GM19468 (cell line): ENCODE results near the gene DLG3.
A peak's percentile ranks its signal among the peaks of the same experiment; 100 is the strongest.

Experiments
- ATAC-seq: cut with Tn5 transposase; IDR thresholded peaks from one replicate; pipeline ENCODE4 v1.9.1; 2021; ENCODE audit warnings: mild to moderate bottlenecking, moderate library complexity, moderate number of reproducible peaks; ENCODE audit not compliant: unreplicated experiment; ENCODE audit errors: extremely low read depth

DLG3 gene

GRCh38 chrX:70470850-70471289 lies 26.2 kb downstream of the DLG3 start:
- ATAC-seq: peak; percentile 51

GRCh38 chrX:70476166-70476933 lies 31.7 kb downstream of the DLG3 start:
- no peak for ATAC-seq

- ATAC-seq: no peak
Observed at GRCh38 chrX:70476934-70477733, 32.5 kb downstream of the DLG3 start.

GRCh38 chrX:70477734-70478075 lies 33.1 kb downstream of the DLG3 start:
- no peak for ATAC-seq

- ATAC-seq: no peak
Observed at GRCh38 chrX:70478526-70479245, 34.1 kb downstream of the DLG3 start.

- ATAC-seq: no peak
Observed at GRCh38 chrX:70479247-70479921, 34.7 kb downstream of the DLG3 start.

- no peak for ATAC-seq
Observed at GRCh38 chrX:70479922-70480659, 35.5 kb downstream of the DLG3 start.

- ATAC-seq: no peak
Observed at GRCh38 chrX:70480660-70481018, 36.0 kb downstream of the DLG3 start.

GRCh38 chrX:70481471-70482270 lies 37.0 kb downstream of the DLG3 start:
- no peak for ATAC-seq

GRCh38 chrX:70482300-70482699 lies 37.7 kb downstream of the DLG3 start:
- no peak for ATAC-seq

- ATAC-seq: no peak
Observed at GRCh38 chrX:70485466-70485865, 40.8 kb downstream of the DLG3 start.

- ATAC-seq: no peak
Observed at GRCh38 chrX:70488856-70489255, 44.2 kb downstream of the DLG3 start.

GRCh38 chrX:70494441-70494840 lies 49.8 kb downstream of the DLG3 start:
- ATAC-seq: no peak

GRCh38 chrX:70496491-70496890 lies 51.9 kb downstream of the DLG3 start:
- ATAC-seq: no peak

- no peak for ATAC-seq
Observed at GRCh38 chrX:70497026-70497425, 52.4 kb downstream of the DLG3 start.

- no peak for ATAC-seq
Observed at GRCh38 chrX:70498129-70498528, 53.5 kb downstream of the DLG3 start.

- no peak for ATAC-seq
Observed at GRCh38 chrX:70500826-70501225, 56.2 kb downstream of the DLG3 start.

- no peak for ATAC-seq
Observed at GRCh38 chrX:70504772-70505450, 60.3 kb downstream of the DLG3 start.
